ENCODE results near the gene ARHGEF28. TPM values are rescaled to one million over a fixed set of nuclear protein-coding genes. Genes with fewer than 3 reads are reported as not detected.

Gene ARHGEF28
- total and polyA plus RNA-seq, 9 of the 15 experiments (the other 6 are each of a cell fraction or from before 2014, with no cell fraction given), result 0.27 TPM; not detected in 8

DNA sequence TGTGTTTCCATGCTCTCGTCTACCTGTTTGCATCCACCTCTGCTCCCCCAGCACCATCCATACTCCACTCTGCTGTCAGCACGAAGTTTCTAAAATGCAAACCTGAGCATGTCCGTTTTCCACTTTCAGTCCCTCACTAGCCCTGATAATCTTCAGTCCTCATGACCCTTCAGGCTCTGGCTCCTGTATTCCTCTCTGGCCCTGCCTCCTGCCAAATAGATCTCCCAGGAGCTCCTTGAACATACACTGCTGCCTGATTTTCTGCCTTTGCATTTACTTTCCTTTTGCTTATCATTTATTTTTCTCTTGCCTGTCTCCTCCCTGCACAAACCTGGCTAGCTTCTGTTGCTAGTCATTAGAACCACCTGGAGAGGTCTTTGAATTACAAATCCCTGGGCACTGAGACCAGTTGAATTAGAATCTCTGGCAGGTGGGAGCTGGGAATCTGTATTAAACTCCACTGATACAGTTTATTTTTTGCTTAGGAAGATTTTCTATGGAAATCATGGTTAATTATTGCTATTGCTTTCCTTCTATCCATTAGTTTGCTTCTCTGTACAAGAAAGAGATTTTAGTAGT lies 18.5 kb downstream of the ARHGEF28 start:
- no peak for DNase-seq (ENCODE audit: extremely low read depth in 1 of 4, low spot score in 3 of 4)
- Histone ChIP-seq H3K4me1 (replicated peaks in 1 of 2; ENCODE audit: control insufficient read depth in 2 of 2, insufficient read depth in 2 of 2, low read length in 2 of 2) (no peaks in the 10 kb centered on the region), H3K36me3 (ENCODE audit: control insufficient read depth, insufficient read depth, low read length) (no peaks in the 10 kb centered on the region), H2AFZ (ENCODE audit: low read depth, low read length) (no peak overlapping the region), H3K79me2 (ENCODE audit: control insufficient read depth, insufficient read depth, low read length) (no peaks in the 10 kb centered on the region), H3K9ac (ENCODE audit: insufficient read depth in 1 of 2, low read depth in 2 of 2, low read length in 2 of 2) (no peak overlapping the region), H3K9me3 (replicated peaks; ENCODE audit: control insufficient read depth, insufficient read depth, low read depth, low read length) (no peaks in the 10 kb centered on the region), H3K27ac (ENCODE audit: extremely low read depth, low read depth, low read length) (no peak overlapping the region), H3K9me1 (ENCODE audit: control insufficient read depth, insufficient read depth, low read length) (no peaks in the 10 kb centered on the region), H3K4me2 (ENCODE audit: insufficient read depth, low read length) (no peak overlapping the region), H3K27me3 (ENCODE audit: control insufficient read depth in 2 of 2, insufficient read depth in 2 of 2, low read length in 2 of 2) (peaks cover under 1 to 9% of the 10 kb centered on the region in 2 experiments; a peak in 2 of 5 replicates), H3K4me3 (no peak overlapping the region), H4K20me1 (replicated peaks; ENCODE audit: control insufficient read depth, insufficient read depth, low read length) (no peaks in the 10 kb centered on the region)
- BruUV-seq (replicated peaks), result no TSS peak
- WGBS (ENCODE audit: insufficient coverage, low coverage, missing lambda C conversion rate), result 0% methylated on average over 2 of the region's 3 CpGs
- in situ Hi-C loops (cut with MboI), result no loop called here
- TF ChIP-seq ZNF408 (CRISPR knock-in tag; IDR thresholded peaks at IDR 0.05; ENCODE audit: low read depth) (no peak), POLR2G (IDR thresholded peaks at IDR 0.05; ENCODE audit: low read depth, low read length) (no peak), SIRT6 (IDR thresholded peaks at IDR 0.05; ENCODE audit: low read depth, low read length) (no peak), NR2F6 (CRISPR knock-in tag; IDR thresholded peaks at IDR 0.05) (no peak)
- no peak for ATAC-seq
- POLR2A ChIA-PET, result no interaction called here
- FAIRE-seq, result no peak
- CTCF ChIA-PET (ENCODE audit: low intra/inter-chr PET ratio), result no interaction called here
- intact Hi-C loops (cut with micrococcal nuclease), result no loop called here

GRCh38 chr5:73647721-73648120 lies 21.7 kb downstream of the ARHGEF28 start:
- no peaks in the 10 kb centered on the region for H3K79me2 ChIP-seq (ENCODE audit: control insufficient read depth, insufficient read depth, low read length)
- no TSS peak for BruUV-seq (replicated peaks)
- ChIA-PET CTCF (ENCODE audit: low intra/inter-chr PET ratio) (no interaction called here), POLR2A (no interaction called here)
- FAIRE-seq (no peak), ATAC-seq (no peak), DNase-seq (ENCODE audit: extremely low read depth in 1 of 4, low spot score in 3 of 4) (no peak)
- no peaks in the 10 kb centered on the region for H3K4me1 ChIP-seq (replicated peaks in 1 of 2; ENCODE audit: control insufficient read depth in 2 of 2, insufficient read depth in 2 of 2, low read length in 2 of 2)
- no peaks in the 10 kb centered on the region for H3K9me1 ChIP-seq (ENCODE audit: control insufficient read depth, insufficient read depth, low read length)
- H4K20me1 ChIP-seq (replicated peaks; ENCODE audit: control insufficient read depth, insufficient read depth, low read length), result no peaks in the 10 kb centered on the region
- no peak overlapping the region for H3K4me2 ChIP-seq (ENCODE audit: insufficient read depth, low read length)
- H3K9ac ChIP-seq (ENCODE audit: insufficient read depth in 1 of 2, low read depth in 2 of 2, low read length in 2 of 2), result no peak overlapping the region
- H3K36me3 ChIP-seq (ENCODE audit: control insufficient read depth, insufficient read depth, low read length), result no peaks in the 10 kb centered on the region
- intact Hi-C loops (cut with micrococcal nuclease), result no loop called here
- H3K27me3 ChIP-seq (ENCODE audit: control insufficient read depth in 2 of 2, insufficient read depth in 2 of 2, low read length in 2 of 2), result 0 out of 5 replicates have a peak, but pooled peaks cover 0 to 4% of the 10 kb centered on the region in 2 experiments
- no peak overlapping the region for H3K4me3 ChIP-seq
- H3K9me3 ChIP-seq (replicated peaks; ENCODE audit: control insufficient read depth, insufficient read depth, low read depth, low read length), result no peaks in the 10 kb centered on the region
- no peak overlapping the region for H2AFZ ChIP-seq (ENCODE audit: low read depth, low read length)
- in situ Hi-C loops (cut with MboI), result no loop called here
- H3K27ac ChIP-seq (ENCODE audit: extremely low read depth, low read depth, low read length), result no peak overlapping the region
- TF ChIP-seq, protein P1, sequence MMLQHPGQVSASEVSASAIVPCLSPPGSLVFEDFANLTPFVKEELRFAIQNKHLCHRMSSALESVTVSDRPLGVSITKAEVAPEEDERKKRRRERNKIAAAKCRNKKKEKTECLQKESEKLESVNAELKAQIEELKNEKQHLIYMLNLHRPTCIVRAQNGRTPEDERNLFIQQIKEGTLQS (IDR thresholded peaks at IDR 0.05), result peak; percentile 61
- TF ChIP-seq, protein P1 (CRISPR knock-in tag; conservative IDR thresholded peaks at IDR 0.05), result no peak
- no peak for TF ChIP-seq PML (IDR thresholded peaks at IDR 0.05; ENCODE audit: low read length)
- no peak for TF ChIP-seq TOE1 (IDR thresholded peaks at IDR 0.05; ENCODE audit: borderline replicate concordance)
- TF ChIP-seq TOE1 (CRISPR knock-in tag; IDR thresholded peaks at IDR 0.05; ENCODE audit: borderline replicate concordance, low read depth), result no peak
- TF ChIP-seq CEBPG (CRISPR knock-in tag; IDR thresholded peaks at IDR 0.05), result no peak
- peak; percentile 59 to 85 for TF ChIP-seq CEBPG (tag; conservative IDR thresholded peaks at IDR 0.05 in 1 of 2, IDR thresholded peaks at IDR 0.05 in 1 of 2)
- TF ChIP-seq IFI16 (CRISPR knock-in tag; IDR thresholded peaks at IDR 0.05), result no peak
- TF ChIP-seq CEBPB (tag; IDR thresholded peaks at IDR 0.05), result peak; percentile 35
- no peak for TF ChIP-seq MTA3 (IDR thresholded peaks at IDR 0.05; ENCODE audit: borderline replicate concordance)
- TF ChIP-seq ADNP (tag; IDR thresholded peaks at IDR 0.05), result no peak
- 0 out of 2 replicates have a peak, but pooled peaks have one; percentile 22 for TF ChIP-seq ATF4 (CRISPR knock-in tag; IDR thresholded peaks at IDR 0.05)
- TF ChIP-seq ZSCAN32 (CRISPR knock-in tag; IDR thresholded peaks at IDR 0.05), result peak; percentile 76; the same call in 1 of the 2 replicates
